Activated T-cell treated with anti-CD3 and anti-CD28 coated beads for 24 hours (primary cell): ENCODE measurements around the gene PPP1R26.
"Not testable (repeated sequence)": the region's sequence is repeated elsewhere in the genome, so short reads cannot be mapped to it uniquely, and the experiment has no call there.

Experiments used
- DNase-seq: peaks from one replicate; pipeline ENCODE4 v3.0.0-alpha.2; 2020; ENCODE audit warnings: low read depth

The PPP1R26 gene

DNA sequence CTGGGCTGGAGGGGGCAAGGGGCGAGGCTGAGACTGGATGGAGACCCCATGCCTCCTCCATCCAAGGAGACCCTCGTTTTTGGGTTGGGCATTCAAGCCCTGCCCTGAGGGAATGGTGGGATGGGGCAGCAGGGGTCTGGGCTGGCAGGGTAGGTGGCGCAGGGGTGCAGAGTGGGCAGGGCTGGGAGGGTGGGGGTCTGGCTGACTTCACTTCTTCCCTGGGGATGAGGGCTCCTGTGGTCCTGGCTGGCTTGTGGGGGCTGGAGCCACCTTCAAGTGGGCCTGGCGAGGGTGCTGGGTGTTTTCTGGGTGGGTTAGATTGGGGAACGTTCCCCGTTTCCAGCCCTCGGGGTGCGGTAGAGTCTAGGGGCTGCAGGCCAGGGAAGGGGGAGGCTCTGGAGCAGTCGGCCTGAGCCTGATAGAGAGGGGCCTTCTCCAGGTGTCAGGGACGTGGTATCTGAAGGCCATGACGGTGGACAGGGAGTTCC, 42.1 kb downstream of the PPP1R26 start:
- DNase-seq = no peak

DNA sequence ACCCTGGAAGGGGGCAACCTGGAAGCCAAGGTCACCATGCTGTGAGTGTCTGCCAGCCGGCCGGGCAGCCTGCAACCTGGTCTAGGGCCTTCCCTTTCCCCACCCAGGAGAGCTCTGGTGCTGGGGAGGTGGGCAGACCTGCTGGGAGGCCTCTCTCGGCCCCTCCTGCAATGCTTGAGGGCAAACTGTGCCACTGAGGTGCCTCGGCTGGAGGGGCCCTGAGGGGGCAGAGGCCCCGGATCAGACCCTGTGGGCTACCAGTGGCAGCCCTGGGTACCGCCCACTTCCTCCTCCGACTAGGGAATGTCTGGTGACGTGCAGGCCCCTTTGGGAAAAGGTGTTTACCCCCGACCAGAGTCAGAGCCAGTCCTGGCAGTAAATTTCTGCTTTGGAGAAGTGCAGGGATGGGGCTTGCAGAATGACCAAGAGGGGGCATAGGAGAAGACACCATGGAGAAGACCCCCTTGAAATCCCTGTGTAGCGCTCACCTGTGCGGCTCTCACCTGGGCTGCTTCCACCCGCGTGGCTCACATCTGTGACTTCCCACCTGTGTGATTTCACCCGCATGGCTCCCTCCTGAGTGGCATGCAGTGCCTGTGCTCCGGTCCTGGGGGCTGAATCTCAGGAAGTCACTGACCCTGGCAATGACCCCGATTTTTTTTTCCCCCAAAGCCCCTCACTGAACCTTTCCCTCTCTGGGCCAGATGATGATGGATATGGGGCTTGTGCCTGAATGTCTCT, 42.7 kb downstream of the PPP1R26 start:
- DNase-seq = no peak

DNA sequence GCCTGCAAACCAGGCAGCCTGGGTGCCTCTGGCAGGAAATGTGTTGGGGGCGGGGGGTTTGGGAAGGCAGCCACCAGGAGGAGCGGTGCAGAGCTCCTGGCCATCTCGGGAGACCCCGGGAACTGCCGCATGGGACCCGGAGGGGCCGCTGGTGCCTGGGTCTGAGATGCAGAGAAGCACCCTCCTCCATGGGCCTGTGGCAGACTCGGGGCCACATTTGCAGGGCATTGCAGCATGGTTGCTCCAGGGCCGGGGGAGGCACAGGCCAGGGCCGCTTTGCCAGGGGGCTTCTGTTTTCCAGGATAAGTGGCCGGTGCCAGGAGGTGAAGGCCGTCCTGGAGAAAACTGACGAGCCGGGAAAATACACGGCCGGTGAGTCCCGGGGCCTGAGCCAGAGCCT, 43.3 kb downstream of the PPP1R26 start:
- no peak for DNase-seq

DNA sequence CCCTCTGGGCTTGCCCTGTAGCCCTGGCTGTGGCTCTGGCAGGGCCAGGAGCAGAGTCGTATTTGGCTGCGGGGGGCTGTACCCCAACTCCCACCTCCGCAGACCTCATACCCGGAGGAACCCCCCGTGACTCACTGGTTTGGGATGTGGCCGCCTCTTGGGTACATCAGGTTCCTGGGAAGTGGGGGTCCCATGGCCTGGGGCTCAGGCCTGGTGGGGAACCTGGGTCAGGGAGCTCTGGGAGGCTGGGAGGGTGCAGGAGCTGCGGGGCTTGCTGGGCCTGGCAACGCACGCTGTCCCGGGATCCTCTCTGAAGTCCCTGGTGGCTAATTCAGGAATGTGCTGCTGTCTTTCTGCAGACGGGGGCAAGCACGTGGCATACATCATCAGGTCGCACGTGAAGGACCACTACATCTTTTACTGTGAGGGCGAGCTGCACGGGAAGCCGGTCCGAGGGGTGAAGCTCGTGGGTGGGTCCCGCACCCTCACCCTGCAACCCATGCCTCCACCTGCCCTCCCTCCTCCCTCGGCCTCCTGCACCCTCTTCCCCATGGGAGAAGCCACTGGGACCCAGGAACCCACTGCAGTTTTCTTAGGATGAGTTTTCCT, 44.0 kb downstream of the PPP1R26 start:
- DNase-seq = no peak

DNA sequence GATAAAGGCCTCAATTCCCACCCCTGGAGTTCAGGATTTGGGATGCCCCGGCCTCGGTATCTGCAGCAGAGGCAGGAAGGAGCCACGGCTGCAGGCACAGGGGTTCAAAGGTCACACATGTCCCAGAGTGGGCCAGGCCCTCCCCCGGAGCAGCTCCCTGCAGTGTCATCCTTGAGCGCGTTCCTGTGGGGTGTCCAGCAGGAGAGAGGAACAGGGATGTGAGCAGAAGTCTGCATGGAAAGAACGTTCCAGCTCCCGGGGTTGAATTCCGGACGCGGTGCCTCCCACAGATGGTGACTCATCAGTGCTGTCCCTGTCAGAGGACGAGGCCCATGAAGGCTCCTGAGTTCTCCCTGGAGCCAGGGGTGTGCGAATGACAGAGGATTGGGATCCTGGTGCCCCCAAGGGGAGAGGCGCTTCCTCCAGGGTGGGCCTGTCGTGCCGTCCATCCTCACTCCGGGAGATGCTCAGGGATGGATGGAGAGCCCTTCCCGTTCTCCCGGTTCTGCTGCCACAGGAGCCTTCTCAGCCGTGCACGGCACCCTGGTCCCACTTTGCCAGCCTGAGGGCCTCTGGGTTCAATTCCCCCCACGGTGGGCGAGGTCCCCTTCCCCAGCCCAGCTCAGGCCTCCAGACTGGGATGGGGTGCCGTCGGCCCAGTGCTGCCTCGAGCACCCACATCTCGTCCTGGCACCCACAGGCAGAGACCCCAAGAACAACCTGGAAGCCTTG, 44.7 kb downstream of the PPP1R26 start:
- DNase-seq = no peak

DNA sequence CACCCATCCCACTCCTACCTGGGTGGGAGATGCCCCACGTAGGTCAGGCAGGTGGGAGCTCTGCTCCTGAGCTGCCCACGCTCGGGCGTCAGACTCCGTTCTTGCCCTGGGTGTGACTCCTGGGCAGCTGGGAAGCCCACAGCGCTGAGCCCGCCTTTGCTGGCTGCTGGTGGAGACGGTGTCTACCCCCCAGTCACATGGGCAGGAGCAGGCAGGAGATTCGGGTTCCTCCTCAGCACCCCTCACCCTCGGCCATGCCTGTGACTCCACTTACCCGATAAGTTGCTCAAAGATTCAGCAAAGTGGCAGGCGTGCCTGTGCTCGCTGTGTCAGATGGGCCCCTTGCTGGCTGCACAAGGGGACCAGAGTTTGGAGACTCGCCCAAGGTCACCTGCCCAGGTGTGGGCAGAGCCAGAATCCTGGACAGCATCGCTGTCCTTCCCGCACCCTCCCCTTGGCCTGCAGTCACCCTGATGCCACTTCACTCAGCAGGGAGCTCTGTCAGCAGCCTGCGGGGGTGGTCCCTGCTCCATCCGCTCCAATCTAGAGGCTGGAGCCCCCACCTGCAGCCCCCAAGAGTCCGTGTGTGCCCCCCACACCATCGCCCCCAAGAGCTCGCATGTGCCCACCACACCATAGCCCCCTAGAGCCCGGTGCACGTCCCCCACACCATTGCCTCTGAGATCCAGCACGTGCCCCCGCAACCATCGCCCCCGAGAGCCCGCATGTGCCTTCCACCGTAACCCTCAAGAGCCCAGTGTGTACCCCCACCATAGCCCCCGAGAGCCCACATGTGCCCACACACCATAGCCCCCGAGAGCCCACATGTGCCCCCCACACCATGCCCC, 45.9 kb downstream of the PPP1R26 start:
- no peak for DNase-seq

DNA sequence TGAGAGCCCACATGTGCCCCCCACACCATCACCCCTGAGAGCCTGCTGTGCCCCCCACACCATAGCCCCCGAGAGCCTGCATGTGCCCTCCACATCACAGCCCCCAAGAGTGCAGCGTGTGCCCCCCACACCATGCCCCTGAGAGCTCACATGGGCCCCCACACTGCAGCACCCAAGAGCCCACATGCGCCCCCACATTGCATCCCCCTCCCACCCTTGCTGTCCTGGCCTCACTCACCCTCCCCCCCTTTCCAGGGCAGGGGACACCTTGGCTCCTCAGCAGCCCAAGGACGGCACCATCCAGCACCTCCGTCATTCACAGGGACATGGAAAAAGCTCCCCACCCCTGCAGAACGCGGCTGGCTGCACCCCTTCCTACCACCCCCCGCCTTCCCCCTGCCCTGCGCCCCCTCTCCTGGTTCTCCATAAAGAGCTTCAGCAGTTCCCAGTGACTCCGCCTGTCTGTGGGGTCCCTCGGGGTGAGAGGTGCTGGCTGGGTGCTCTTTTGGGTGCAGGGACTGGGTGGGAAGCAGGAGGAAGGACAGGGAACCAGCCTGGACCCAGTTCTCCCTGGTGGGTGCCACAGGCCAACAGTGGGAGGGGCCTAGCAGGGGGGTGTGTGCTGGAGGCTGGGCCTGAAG, 46.6 kb downstream of the PPP1R26 start:
- no peak for DNase-seq

DNA sequence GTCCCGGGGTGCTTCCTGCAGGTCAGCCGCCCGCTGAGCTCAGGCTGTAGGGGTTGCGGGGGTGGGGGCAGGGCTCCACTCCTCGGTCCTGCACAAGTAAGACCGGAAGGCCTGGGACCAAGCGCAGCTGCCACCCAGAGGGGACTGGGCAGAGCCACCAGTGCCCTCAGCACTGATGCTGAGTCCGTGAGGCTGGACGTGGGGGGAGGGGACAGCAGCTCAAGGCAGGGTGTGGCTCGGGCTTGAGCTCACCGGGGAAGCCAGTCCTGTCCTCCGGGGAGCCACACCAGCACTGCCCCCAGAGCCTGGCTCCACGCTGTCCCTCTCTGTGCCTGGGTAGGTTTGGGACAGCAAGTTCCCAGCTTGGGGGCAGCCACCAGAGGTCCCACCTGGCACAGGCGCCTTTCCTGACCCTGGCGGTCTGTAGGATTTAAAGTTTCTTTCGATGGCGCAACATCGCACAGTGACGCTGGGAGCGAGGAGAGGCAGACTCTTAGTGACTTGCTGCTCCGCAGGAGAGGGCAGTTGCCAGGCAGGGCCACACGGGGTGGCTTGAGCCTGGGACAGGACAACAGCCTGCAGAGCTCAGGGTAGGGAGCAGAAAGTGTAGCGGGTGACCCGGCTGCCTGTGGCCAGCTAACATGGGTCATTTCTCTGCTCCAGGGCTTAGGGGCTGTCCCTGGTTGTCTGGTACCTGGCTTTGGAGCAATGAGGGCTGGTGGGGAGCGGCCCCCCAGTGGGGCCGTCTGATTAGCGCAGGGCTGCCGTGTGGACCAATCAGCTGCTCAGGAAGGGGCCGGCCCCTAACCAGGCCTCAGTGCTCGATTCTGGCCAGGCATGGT, 47.4 kb downstream of the PPP1R26 start:
- no peak for DNase-seq

DNA sequence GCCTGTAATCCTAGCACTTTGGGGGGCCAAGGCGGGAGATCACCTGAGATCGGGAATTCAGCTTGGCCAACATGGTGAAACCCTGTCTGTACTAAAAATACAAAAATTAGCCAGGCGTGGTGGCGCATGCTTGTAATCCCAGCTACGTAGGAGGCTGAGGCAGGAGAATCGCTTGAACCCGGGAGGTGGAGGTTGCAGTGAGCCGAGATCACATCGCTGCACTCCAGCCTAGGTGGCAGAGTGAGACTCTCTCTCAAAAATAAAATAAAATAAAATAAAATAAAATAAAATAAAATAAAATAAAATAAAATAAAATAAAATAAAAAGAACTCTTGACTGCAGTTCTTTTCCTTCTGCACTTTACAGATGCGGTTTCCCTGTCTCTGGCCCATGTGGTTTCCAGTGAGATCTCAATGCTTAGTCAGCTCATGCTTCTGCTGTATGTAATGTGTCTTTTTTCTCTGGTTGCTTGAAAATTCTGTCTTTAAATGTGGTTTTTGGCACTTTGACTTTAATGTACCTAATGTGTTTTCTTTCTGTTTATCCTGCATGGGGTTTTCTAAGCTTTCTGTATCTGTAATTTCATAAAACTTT, 49.4 kb downstream of the PPP1R26 start:
- DNase-seq = not testable (repeated sequence)

DNA sequence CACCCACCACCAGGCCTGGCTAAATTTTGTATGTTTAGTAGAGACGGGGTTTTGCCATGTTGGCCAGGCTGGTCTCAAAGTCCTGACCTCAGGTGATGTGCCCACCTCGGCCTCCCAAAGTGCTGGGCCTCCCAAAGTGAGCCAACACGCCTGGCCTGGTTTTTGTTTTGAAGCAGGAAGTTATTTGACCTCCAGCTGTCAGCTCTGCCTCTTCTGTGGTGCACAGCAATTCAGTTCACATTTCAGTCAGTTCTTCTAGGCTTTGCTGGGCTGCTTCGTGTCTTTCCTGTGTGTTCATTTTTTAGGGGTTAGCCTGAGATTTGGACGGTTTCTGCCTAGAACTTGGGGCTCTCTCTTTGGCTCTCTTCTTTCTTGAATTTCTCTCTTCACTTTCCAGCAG, 50.6 kb downstream of the PPP1R26 start:
- DNase-seq = no peak

DNA sequence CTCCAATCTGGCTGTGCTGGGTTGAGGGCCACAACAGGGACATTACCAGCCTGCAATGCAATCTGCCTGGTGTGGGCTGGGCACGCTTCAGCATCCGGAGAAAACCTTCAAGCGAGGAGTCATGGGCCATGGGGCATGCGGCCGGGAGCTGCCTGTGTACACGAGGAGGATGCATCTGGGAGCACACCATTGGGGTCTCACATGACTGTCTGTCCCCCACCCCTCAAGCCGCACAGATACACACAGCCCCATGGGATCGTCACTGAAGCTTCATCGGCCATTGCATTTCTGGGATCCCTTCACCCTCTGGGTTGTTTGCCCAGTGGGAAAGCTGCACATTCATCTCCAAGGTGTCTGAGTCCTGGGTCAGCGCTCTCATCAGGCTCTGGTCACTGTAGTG, 51.5 kb downstream of the PPP1R26 start:
- no peak for DNase-seq

DNA sequence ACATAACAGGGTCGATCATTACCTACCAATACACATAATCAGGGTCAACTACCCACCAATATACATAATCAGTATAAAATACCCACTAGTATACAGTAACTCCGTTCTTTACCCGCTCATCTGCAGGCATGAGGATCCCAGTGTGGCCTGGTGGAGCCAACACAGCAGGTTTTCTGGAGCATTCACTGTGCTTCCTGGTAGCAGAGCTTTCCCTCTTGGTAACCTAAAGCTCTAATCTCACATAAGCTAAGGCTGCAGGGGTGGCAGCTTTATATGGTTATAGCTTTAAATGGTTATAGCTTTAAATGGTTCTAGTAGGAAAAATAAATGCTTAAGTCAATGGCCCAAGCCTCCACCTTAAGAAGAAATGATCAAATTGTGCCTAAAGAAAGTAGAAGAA, 53.5 kb downstream of the PPP1R26 start:
- no peak for DNase-seq

DNA sequence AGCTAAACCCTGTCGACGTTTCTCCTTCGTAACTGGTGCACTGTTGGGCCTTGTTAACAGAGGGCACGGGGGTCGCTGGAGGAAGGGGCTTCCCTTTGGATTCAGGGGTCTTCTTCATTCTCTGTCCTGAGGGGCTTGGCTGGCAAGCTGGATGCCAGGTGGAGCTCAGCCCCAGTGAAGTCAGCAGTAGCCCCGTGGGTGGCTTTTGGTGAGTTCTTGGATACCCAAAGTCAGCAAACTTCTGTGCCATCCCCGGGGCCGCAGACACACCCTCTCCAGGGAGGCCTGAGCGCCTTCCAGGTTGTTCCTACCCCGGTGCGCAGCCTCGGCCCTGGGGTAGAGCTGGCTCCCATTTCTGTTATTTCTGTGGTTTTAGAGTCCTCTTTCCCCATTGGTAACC, 54.1 kb downstream of the PPP1R26 start:
- DNase-seq = no peak

DNA sequence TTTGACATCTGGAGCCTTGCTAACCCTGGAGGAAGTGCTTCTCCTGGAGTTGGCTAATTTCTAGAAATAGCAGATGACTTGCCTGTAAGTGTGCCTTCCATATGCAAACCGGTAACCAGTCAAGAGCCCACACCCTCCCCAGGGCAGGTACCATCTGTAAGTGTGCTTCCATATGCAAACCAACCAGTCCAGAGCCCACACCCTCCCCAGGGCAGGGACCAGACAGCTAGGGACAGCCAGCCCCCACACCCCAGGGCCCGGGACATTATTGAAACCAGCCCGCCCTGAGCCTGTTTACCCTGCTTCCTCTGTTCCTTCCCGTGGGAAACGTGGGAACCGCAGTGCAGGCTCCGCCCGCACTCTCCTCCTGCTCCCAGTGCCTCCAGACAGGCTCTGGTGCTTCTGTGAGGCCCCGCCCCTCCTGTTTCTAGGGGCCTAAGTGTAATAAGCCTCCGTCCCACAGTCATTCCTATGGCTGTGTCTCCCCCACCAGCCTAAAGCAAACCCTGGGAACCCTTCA, 54.7 kb downstream of the PPP1R26 start:
- DNase-seq = not testable (repeated sequence)

DNA sequence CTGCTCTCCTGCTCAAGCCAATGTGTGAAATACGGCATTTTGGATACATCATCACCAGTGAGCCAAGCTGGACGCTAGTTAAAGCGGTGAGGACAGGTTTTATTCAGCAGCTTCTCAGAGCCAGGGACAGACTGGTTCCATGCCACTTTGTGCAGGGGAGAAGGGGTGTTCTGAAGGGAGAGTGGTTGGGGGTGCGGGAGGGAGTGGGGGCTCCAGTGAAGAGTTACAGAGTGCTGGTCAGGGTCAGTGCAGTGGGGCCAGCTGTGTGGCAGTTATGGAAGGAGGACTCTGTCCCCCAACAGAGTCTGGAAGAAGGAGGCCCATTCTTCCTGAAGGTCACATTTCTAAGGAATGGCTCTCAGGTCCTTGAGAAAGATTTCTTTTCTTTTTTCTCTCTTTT, 55.2 kb downstream of the PPP1R26 start:
- not testable (repeated sequence) for DNase-seq

DNA sequence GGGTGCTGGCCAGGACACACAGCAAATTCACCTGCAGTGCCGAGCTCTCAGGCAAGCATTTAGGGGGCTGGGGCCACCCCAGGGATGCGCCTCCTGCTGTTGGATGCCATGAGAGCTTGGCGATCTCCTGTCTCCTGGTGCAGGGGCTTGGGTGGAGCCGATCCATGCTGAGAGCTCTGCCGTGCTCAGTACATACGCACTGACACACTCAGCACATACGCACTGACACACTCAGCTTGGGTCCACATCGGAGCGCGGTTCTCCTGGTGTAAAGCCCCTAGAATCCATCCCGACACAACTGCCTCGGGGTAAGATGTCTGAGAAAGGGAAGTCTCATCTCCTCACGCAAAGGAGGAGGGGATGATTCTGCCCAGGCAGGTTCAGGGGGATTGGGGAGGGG, 56.0 kb downstream of the PPP1R26 start:
- not testable (repeated sequence) for DNase-seq

DNA sequence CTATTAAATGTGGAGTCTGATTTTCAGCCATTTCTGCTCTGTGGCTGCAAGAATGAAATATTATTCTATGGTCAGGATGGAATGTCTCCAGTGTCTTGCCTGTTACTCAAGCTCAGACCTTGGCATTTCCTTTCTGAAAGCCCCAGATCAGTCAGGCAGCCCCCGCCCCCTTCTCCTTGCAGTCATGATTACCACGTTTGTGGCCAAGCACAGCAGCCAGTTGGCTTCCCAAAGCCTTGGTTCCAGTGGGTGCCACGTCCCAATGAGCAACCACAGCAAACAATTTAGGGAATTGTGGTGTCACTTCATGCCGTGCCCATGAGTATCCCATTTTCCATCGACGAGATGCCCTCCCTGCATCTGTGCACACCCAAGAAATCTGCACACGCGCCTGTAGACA, 56.6 kb downstream of the PPP1R26 start:
- no peak for DNase-seq
